ENCODE results near the gene SHLD1.

- no peak for TF ChIP-seq EZH2 (optimal IDR thresholded peaks at IDR 0.05; ENCODE audit: low read depth, low read length)
- no peak for TF ChIP-seq CTCF (IDR thresholded peaks at IDR 0.05; ENCODE audit: low read length)
- no peak for TF ChIP-seq EZH2phosphoT487 (IDR thresholded peaks at IDR 0.05; ENCODE audit: low read length)
Observed at GRCh38 chr20:5770231-5770986, 20.2 kb downstream of the SHLD1 start.

All from MM.1S (cell line).